Right kidney (tissue), 9 donors: ENCODE results near the gene ZNF780A.
"Not testable (repeated sequence)": the region's sequence is repeated elsewhere in the genome, so short reads cannot be mapped to it uniquely, and the experiment has no call there.

Experiments used
- DNase-seq: peaks from one replicate; pipeline ENCODE4 v3.0.0-alpha.2; 2016
- long read RNA-seq, 8 donors: transcript quantifications; one replicate each; lab custom pipeline, GENCODE V29; 2026

Gene ZNF780A
- long read RNA-seq, donor 1, partial matches to known transcripts: 0 of 1 reads
- long read RNA-seq, donor 1, other reads (novel, unspliced or antisense): 0 of 1 reads
- long read RNA-seq, donor 2: 0 reads
- long read RNA-seq, donor 3, partial matches to known transcripts: 0 of 1 reads
- long read RNA-seq, donor 3, other reads (novel, unspliced or antisense): 0 of 1 reads
- long read RNA-seq, donor 4, partial matches to known transcripts: 0 of 2 reads
- long read RNA-seq, donor 4, other reads (novel, unspliced or antisense): 0 of 2 reads
- long read RNA-seq, donor 5: 0 reads
- long read RNA-seq, donor 6: 0 reads
- long read RNA-seq, donor 7: 0 reads
- long read RNA-seq, donor 8, partial matches to known transcripts: 0 of 2 reads
- long read RNA-seq, donor 8, other reads (novel, unspliced or antisense): 0 of 2 reads

- DNase-seq: peak; percentile 88
Measured at GRCh38 chr19:40090241-40091204, at the start of gene ZNF780A. ZNF780A (minus strand) TSS chr19:40090943; CDS start chr19:40084753, 6,190 bp downstream.

- peak; percentile 18 for DNase-seq
Measured at GRCh38 chr19:40139533-40140287, 49.0 kb upstream of the ZNF780A start.

- no peak for DNase-seq
Measured at GRCh38 chr19:40136818-40137217, 46.1 kb upstream of the ZNF780A start.

- no peak for DNase-seq
Measured at GRCh38 chr19:40134866-40135265, 44.1 kb upstream of the ZNF780A start.

- no peak for DNase-seq
Measured at GRCh38 chr19:40133491-40133890, 42.7 kb upstream of the ZNF780A start.

- DNase-seq: no peak
Measured at GRCh38 chr19:40130013-40130412, 39.3 kb upstream of the ZNF780A start.

GRCh38 chr19:40129425-40129824 lies 38.7 kb upstream of the ZNF780A start:
- DNase-seq: no peak

- DNase-seq: no peak
Measured at GRCh38 chr19:40128991-40129390, 38.2 kb upstream of the ZNF780A start.

GRCh38 chr19:40119380-40119779 lies 28.6 kb upstream of the ZNF780A start:
- no peak for DNase-seq

- not testable (repeated sequence) for DNase-seq
Measured at GRCh38 chr19:40118638-40119037, 27.9 kb upstream of the ZNF780A start.

GRCh38 chr19:40116075-40116474 lies 25.3 kb upstream of the ZNF780A start:
- DNase-seq: no peak

GRCh38 chr19:40114119-40114518 lies 23.4 kb upstream of the ZNF780A start:
- not testable (repeated sequence) for DNase-seq

GRCh38 chr19:40112271-40112670 lies 21.5 kb upstream of the ZNF780A start:
- DNase-seq: not testable (repeated sequence)

- no peak for DNase-seq
Measured at GRCh38 chr19:40110570-40110969, 19.8 kb upstream of the ZNF780A start.

- no peak for DNase-seq
Measured at GRCh38 chr19:40104754-40105153, 14.0 kb upstream of the ZNF780A start.

GRCh38 chr19:40103600-40103999 lies 12.9 kb upstream of the ZNF780A start:
- DNase-seq: no peak

GRCh38 chr19:40101813-40102212 lies 11.1 kb upstream of the ZNF780A start:
- DNase-seq: no peak

GRCh38 chr19:40093416-40093815 lies 2.7 kb upstream of the ZNF780A start:
- DNase-seq: no peak

GRCh38 chr19:40091205-40092129 lies 724 bp upstream of the ZNF780A start:
- DNase-seq: no peak

GRCh38 chr19:40089462-40089861 lies 1.3 kb downstream of the ZNF780A start:
- no peak for DNase-seq
